Measurements from ENCODE around the gene GNG12. TPM values are rescaled to one million over a fixed set of nuclear protein-coding genes. Genes with fewer than 3 reads are reported as not detected.
"Not testable (repeated sequence)": the region's sequence is repeated elsewhere in the genome, so short reads cannot be mapped to it uniquely, and the experiment has no call there.

The GNG12 gene
- total RNA-seq, 6 experiments from 2014 or later: 172 to 229 (median 198) TPM

DNA sequence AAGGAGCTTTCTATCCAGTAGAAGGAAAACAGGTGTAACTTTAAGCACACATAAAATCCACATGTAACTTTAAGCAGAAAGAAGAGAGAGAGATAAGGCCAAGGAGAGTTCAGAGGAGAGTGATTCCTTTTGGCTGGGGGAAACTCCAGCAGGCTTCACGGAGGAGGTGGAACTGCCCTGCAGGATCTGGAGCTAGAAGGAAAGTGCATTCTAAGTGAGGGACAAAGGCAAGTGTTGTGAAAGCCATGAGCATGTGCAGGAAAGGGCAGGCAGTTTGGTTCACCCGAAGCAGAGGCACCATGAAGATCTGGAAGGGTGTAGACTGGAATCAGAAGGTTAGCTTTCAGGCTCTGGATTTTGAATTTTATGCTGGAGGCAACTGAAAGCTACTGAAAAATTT, 101.9 kb downstream of the GNG12 start:
- no peaks in the 10 kb centered on the region for H3K9me3 Mint-ChIP-seq
- DNase-seq: no peak
- H3K4me3 Mint-ChIP-seq: no peak overlapping the region
- peaks cover 69% of the 10 kb centered on the region for H3K4me1 Mint-ChIP-seq (ENCODE audit: low read depth)
- H3K27ac Mint-ChIP-seq: no peak overlapping the region
- H3K27me3 Mint-ChIP-seq (ENCODE audit: insufficient read depth): peaks cover 3% of the 10 kb centered on the region
- TF ChIP-seq, protein P1, sequence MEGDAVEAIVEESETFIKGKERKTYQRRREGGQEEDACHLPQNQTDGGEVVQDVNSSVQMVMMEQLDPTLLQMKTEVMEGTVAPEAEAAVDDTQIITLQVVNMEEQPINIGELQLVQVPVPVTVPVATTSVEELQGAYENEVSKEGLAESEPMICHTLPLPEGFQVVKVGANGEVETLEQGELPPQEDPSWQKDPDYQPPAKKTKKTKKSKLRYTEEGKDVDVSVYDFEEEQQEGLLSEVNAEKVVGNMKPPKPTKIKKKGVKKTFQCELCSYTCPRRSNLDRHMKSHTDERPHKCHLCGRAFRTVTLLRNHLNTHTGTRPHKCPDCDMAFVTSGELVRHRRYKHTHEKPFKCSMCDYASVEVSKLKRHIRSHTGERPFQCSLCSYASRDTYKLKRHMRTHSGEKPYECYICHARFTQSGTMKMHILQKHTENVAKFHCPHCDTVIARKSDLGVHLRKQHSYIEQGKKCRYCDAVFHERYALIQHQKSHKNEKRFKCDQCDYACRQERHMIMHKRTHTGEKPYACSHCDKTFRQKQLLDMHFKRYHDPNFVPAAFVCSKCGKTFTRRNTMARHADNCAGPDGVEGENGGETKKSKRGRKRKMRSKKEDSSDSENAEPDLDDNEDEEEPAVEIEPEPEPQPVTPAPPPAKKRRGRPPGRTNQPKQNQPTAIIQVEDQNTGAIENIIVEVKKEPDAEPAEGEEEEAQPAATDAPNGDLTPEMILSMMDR (IDR thresholded peaks at IDR 0.05): no peak
- peaks cover 9% of the 10 kb centered on the region; the same call in 1 of the 2 replicates for H3K36me3 Mint-ChIP-seq (ENCODE audit: low read depth)

GRCh38 chr1:67730312-67730711, 103.0 kb downstream of the GNG12 start:
- not testable (repeated sequence) for H3K27ac Mint-ChIP-seq; DNase-seq; H3K36me3 Mint-ChIP-seq (ENCODE audit: low read depth); H3K27me3 Mint-ChIP-seq (ENCODE audit: insufficient read depth); H3K4me3 Mint-ChIP-seq; H3K9me3 Mint-ChIP-seq
- peaks cover 59% of the 10 kb centered on the region for H3K4me1 Mint-ChIP-seq (ENCODE audit: low read depth)

GRCh38 chr1:67729872-67730271, 103.4 kb downstream of the GNG12 start:
- peaks cover 9% of the 10 kb centered on the region; the same call in 1 of the 2 replicates for H3K36me3 Mint-ChIP-seq (ENCODE audit: low read depth)
- no peak overlapping the region for H3K4me3 Mint-ChIP-seq
- H3K27ac Mint-ChIP-seq: no peak overlapping the region
- no peaks in the 10 kb centered on the region for H3K9me3 Mint-ChIP-seq
- no peak for DNase-seq
- peaks cover 56% of the 10 kb centered on the region for H3K4me1 Mint-ChIP-seq (ENCODE audit: low read depth)
- H3K27me3 Mint-ChIP-seq (ENCODE audit: insufficient read depth): no peaks in the 10 kb centered on the region; the same call in 1 of the 2 replicates
- TF ChIP-seq, protein P1 (IDR thresholded peaks at IDR 0.05): no peak

GRCh38 chr1:67726224-67726623, 107.0 kb downstream of the GNG12 start:
- Mint-ChIP-seq H3K4me3 (peak overlapping the region; percentile 4; the same call in 1 of the 2 replicates), H3K9me3 (no peaks in the 10 kb centered on the region), H3K27ac (peak overlapping the region; percentile 59), H3K36me3 (ENCODE audit: low read depth) (peaks cover 9% of the 10 kb centered on the region; the same call in 1 of the 2 replicates), H3K27me3 (ENCODE audit: insufficient read depth) (no peaks in the 10 kb centered on the region; the same call in 1 of the 2 replicates), H3K4me1 (ENCODE audit: low read depth) (peaks cover 29% of the 10 kb centered on the region)
- peak; percentile 35 for DNase-seq
- TF ChIP-seq, protein P1 (IDR thresholded peaks at IDR 0.05): no peak

- peaks cover 9% of the 10 kb centered on the region; the same call in 1 of the 2 replicates for H3K36me3 Mint-ChIP-seq (ENCODE audit: low read depth)
- H3K27ac Mint-ChIP-seq: peak overlapping the region; percentile 59
- peak; percentile 79 for DNase-seq
Measured at GRCh38 chr1:67724928-67725560, 108.2 kb downstream of the GNG12 start.

DNA sequence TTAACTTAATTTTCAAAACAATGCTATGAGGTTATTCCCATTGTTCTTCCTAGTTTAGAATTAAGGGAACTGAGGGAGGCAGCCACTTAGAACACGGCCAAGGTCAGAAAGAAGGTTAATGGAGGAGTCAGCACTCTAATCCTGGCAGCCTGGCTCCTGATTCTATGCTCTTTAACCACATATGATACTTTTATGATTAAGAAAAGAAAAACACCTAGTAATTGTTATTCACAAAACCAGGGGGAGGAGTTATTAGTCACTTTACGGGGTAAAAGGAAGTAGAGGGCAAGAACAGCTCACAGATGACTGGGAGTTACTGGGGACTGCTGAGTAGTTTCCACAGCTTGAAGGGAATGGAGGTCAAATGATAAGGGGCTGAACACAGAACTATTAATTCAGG, 109.6 kb downstream of the GNG12 start:
- Mint-ChIP-seq H3K27ac (no peak overlapping the region), H3K9me3 (no peaks in the 10 kb centered on the region), H3K36me3 (ENCODE audit: low read depth) (no peaks in the 10 kb centered on the region), H3K27me3 (ENCODE audit: insufficient read depth) (peaks cover 1% of the 10 kb centered on the region; the same call in 1 of the 2 replicates), H3K4me1 (ENCODE audit: low read depth) (peaks cover 9% of the 10 kb centered on the region), H3K4me3 (no peak overlapping the region)
- TF ChIP-seq, protein P1 (IDR thresholded peaks at IDR 0.05): no peak
- peak; percentile 58 for DNase-seq

More at GRCh38 chr1:67724928-67725560, 108.2 kb downstream of the GNG12 start:
- Mint-ChIP-seq H3K4me3 (peak overlapping the region; percentile 49), H3K9me3 (no peaks in the 10 kb centered on the region), H3K4me1 (ENCODE audit: low read depth) (peaks cover 18% of the 10 kb centered on the region), H3K27me3 (ENCODE audit: insufficient read depth) (no peaks in the 10 kb centered on the region; the same call in 1 of the 2 replicates)
- TF ChIP-seq, protein P1 (IDR thresholded peaks at IDR 0.05): no peak
